ENCODE measurements around the gene TMPRSS11F.
"Not testable (repeated sequence)": the region's sequence is repeated elsewhere in the genome, so short reads cannot be mapped to it uniquely, and the experiment has no call there.

Gene TMPRSS11F

GRCh38 chr4:68129793-68130192 lies at the start of gene TMPRSS11F:
TSS of gene TMPRSS11F (minus strand) at chr4:68129869. CDS start at chr4:68129820, 49 bp downstream.
- DNase-seq: no peak

- DNase-seq: no peak
Measured at GRCh38 chr4:68176904-68177303, 47.2 kb upstream of the TMPRSS11F start.

- DNase-seq: no peak
Measured at GRCh38 chr4:68176500-68176899, 46.8 kb upstream of the TMPRSS11F start.

DNA sequence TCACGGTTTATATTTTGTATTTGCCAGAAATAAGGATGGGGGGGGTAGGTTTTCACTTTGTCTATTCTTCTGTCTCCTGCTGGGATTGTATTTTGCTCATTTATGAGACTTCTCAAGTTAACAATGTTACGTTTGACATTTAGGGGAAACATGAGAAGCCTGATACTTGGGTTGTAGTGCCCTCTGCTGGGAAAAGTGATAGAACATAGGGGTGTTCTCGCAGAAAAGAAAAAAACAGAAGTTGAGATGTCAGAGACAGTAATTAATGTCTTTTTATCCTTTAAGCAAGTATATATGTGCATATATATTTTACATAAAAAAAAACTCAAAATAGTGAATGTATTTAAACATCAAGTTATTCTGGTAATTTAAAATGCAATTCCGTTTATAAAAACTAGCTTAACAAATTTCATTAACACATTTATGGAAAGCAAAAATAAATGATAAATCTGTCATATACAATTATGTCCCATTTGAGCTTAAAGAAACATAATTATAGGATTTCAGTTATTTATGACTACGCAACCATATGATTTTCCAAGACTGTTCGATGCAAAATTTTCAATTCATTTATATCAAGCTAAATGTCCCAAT lies 46.0 kb upstream of the TMPRSS11F start:
- peak; percentile 29 to 56 for DNase-seq

DNA sequence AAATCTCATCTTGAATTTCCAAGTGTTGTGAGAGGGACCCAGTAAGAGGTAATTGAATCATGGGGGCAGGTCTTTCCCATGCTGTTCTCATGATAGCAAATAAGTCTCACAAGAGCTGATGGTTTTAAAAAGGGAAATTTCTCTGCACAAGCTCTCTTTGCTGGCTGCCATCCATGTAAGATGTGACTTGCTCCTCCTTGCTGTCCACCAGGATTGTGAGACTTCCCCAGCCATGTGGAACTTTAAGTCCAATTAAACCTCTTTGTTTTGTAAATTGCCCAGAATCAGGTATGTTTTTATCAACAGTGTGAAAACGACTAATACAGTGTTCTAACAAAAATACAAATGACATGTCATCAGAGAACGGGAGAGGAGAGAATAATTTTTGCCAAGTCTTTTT lies 44.7 kb upstream of the TMPRSS11F start:
- DNase-seq: not testable (repeated sequence)

DNA sequence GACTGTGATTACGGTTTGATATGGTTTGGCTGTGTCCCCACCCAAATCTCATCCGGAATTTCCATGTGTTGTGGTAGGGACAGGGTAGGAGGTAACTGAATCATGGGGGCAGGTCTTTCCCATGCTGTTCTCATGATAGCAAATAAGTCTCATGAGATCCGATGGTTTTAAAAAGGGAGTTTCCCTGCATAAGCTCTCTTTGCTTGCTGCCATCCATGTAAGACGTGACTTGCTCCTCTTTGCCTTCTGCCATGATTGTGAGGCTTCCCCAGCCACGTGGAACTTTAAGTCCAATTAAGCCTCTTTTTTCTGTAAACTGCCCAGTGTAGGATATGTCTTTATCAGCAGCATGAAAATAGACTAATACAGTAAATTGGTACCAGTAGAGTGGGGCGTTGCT lies 42.5 kb upstream of the TMPRSS11F start:
- not testable (repeated sequence) for DNase-seq

- DNase-seq: peak in 1 of 2 experiments; percentile 13
Measured at GRCh38 chr4:68167706-68168105, 38.0 kb upstream of the TMPRSS11F start.

DNA sequence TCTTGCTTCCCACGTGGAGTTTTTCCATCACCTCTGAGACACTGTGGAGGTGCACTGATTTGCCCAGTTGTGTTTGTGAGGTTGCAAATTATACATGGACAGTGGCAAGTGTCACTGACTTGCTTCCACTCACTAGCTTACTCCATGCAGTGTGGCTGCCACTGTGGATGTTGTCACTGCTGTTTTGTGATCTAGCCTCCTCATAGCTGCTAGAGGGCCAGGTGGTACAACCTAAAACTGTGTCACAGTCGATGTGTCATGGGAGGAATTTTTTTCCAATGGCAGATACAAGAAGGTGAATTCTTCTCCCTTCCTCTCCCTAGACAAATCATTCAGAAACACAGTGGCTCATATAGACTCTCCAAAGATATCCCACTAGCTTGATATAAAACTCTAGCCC lies 37.5 kb upstream of the TMPRSS11F start:
- no peak for DNase-seq

GRCh38 chr4:68163754-68164153 lies 34.1 kb upstream of the TMPRSS11F start:
- no peak for DNase-seq

- DNase-seq: no peak
Measured at GRCh38 chr4:68162196-68162595, 32.5 kb upstream of the TMPRSS11F start.

DNA sequence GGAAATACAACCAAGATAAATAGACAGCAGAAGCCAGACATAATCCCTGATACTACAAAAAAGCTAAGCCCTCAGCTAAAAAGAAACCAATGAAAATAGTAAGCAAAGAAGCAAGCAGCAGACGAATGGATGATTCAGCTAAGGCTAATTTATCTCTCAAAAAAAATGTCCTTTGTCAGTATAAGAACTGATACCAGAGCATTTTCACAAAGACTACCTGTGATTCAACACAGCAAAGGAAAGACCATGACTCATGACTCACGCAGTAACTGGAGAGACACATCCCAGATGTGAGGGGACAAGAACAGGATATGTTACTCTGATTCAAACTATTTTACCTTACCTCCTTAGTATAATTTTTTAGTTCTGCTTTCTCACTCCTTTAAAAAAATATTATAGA lies 22.7 kb upstream of the TMPRSS11F start:
- no peak for DNase-seq

GRCh38 chr4:68148800-68149685 lies 19.4 kb upstream of the TMPRSS11F start:
- no peak for DNase-seq

DNA sequence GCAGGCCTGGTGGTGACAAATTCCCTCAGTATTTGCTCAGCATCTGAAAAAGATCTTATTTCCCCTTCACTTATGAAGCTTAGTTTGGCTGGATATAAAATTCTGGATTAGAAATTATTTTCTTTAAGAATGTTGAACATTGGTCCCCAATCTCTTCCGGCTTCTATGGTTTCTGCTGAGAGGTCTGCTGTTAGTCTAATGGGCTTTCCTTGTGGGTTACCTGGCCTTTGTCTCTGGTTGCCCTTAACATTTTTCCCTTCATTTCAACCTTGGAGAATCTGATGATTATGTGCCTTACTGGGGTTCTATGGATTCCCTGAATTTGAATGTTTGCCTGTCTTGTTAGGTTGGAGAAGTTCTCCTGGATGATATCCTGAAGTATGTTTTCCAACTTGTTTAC lies 17.4 kb upstream of the TMPRSS11F start:
- no peak for DNase-seq

GRCh38 chr4:68145261-68145660 lies 15.6 kb upstream of the TMPRSS11F start:
- no peak for DNase-seq

GRCh38 chr4:68141852-68142251 lies 12.2 kb upstream of the TMPRSS11F start:
- no peak for DNase-seq

GRCh38 chr4:68132342-68132741 lies 2.7 kb upstream of the TMPRSS11F start:
- DNase-seq: no peak

DNA sequence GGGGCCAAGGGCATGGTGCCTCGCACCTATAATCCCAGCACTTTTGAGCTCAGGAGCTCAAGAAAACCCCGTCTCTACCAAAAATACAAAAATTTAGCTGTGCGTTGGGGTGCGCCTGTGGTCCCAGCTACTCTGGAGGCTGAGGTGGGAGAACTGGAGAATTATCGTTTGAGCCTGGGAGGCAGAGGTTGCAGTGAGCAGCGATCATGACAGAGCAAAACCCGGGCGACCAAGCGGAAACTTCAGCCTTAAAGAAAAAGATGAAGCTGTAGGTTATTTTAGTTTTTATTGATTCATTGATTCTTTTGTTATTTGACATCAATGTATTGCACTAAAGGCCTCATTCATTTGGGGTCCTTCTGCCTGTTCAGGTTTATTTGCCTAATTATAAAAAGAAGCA lies 5.4 kb downstream of the TMPRSS11F start:
- no peak for DNase-seq

DNA sequence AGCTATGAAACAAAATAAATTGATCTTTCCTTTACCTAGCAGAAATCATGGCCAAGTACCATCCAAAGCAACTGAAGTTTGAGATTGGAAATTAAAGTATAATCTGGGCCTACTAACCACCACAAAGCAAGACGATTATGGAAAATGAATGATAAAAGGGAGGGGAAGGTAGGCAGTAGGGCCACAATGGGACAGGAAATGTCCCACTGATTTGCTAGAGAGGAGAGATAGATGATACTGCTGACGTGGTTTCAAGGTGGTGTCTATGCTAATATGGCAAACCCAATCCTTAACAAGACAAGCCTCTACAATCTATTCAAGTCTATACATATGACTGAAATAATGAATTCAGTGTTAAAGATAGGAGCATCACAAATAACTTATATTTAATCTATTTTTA lies 6.1 kb downstream of the TMPRSS11F start:
- DNase-seq: no peak

GRCh38 chr4:68119921-68120320 lies 9.7 kb downstream of the TMPRSS11F start:
- DNase-seq: no peak

GRCh38 chr4:68110441-68110840 lies 19.2 kb downstream of the TMPRSS11F start:
- DNase-seq: no peak

- no peak for DNase-seq
Measured at GRCh38 chr4:68109868-68110267, 19.8 kb downstream of the TMPRSS11F start.

DNA sequence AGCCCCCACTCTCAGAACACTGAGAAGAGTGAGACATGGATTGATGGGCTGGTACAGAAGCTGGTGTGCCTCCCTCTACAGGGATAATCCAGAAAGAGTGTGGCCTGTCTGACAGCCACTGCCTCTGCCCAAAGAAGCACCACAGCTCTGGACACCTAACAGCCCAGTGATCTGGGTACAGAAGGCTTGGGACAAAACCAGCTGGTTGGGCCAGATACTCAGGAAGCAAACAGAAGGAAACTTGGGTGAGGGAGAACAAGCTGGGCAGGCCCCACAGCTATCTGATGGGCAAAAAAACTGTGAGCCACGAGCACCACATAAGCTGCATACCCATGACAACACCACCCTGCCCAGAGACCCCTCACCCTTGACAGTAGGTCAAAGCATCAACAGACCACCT lies 46.9 kb downstream of the TMPRSS11F start:
- no peak for DNase-seq

- no peak for DNase-seq
Measured at GRCh38 chr4:68079928-68080327, 49.7 kb downstream of the TMPRSS11F start.

GRCh38 chr4:68077737-68078136 lies 51.9 kb downstream of the TMPRSS11F start:
- DNase-seq: no peak

Measured in NCI-H524 (cell line).